ENCODE data around the gene SLC22A23.
A peak's percentile ranks its signal among the peaks of the same experiment; 100 is the strongest.

Gene SLC22A23

DNA sequence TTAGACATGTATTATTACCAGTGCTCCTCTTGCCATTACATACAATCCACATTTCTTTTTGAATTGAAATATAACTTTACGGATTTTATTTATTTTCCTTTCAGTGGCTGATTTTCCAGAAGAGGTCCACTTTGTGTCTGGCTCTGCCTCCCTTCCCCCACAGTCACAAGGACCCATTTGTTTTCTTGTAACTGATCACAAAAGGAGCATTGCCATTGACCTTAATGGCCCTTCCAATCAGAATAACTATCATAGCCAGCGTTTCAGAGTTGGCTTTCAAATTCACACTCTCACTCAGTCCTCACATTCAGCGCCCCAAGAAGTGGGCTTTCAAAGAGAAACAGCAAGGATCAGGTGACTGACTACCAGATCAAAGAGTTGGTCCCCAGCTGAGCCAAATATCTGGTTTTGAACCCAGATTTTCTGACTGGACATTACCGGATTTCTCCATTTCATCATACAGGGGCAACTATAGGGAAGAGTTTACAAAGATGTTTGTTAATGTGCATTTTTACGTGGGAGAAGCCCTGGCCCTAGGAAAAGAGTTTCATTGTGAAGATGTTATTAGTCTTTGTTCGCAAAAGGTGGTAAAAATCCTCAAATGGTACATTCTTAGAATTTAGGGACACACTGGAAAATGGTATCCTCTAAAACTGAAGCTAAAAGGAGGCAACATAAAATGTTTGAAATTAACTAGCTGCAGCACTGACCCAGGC lies 2.0 kb upstream of the SLC22A23 start:
- no peak overlapping the region for H3K4me3 ChIP-seq (ENCODE audit: low read length)
- TF ChIP-seq CTCF (conservative IDR thresholded peaks at IDR 0.05; ENCODE audit: low read depth, low read length), result no peak
- no peak for DNase-seq (ENCODE audit: low read depth)

DNA sequence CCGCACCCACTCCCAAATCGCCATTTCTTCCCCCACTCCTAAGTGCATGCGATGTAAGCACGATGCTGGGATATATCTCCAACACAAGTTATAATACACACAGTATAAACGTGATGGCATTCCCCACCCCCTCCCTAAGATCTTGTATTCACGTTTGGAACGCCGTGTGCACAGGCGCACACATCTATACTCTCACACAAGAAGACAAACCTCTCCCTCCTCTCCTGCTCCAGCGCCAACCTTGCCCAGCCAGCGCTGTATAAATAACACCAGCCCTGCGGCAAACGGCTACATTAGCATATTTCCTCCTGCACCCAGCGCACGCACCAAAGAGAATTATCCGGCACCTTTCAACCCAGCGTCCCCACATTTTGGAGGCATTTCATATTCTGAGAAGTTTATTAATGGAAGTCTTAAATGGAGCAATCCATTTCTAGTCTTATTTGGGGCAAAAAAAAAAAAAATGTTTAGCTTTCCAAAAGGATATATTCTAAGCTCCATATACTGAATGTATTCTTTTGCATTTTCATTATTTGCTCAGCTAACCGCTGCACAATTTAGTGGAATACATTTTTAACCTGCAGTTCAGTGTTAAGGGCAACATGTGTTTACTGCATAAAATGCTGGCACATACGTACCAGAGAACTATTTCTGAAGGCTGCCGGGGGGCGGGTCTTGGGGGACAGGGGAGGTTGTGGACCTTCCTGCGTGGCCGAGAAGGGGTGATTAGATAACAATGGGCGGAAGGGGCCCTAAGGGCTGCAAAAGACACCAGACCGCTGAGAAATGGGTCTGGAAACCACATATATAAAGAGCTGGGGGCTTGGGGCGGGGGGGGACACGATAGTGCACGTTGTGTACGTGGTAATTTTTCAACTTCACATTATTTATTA lies 1.1 kb upstream of the SLC22A23 start:
- no peak for TF ChIP-seq CTCF (conservative IDR thresholded peaks at IDR 0.05; ENCODE audit: low read depth, low read length)
- no peak for DNase-seq (ENCODE audit: low read depth)
- H3K4me3 ChIP-seq (ENCODE audit: low read length), result peak overlapping the region; percentile 57

- no peak for DNase-seq (ENCODE audit: low read depth)
- H3K4me3 ChIP-seq (ENCODE audit: low read length), result peak overlapping the region; percentile 62
These were observed 404 bp downstream of the SLC22A23 start for GRCh38 chr6:3456395-3456897.

DNA sequence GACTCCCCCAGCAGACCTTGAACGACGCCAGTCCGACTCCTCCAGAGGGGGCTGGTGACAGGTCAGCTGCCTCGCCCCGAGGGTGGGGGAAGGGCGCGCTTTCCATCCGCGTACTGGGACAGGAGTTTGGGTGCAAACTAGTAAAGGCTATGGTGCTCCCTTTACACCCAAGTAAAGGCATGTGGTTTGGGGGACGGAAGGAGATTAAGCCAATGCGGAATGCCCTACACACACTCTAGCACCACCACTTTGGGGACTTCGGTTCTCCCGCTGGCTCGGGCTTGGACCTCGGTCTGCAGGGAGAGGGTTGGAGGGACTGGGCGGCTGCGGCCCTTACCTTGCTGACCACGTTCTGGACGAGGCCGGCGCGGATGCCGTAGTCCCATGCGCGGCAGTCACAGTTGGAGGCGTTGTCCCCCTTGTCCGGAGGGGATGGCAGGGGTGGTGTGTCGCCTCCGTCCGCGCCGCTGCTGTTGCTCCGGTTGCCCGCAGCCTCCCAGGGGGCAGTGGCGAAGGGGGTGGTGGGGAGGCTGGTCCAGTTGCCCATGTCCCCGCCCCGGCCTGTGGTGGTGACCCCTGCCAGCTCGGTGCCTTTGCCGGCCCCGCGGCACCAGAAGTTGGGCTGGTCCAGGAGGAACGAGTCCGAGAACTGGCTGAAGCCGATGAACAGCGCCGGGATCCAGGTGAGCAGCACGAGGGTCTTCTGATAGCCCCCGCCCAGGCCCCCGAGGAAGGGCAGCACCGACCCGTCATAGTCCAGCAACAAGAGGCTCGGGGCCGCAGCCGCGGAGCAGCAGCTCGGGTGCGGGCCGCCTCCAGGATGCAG lies 1.1 kb downstream of the SLC22A23 start:
- DNase-seq (ENCODE audit: low read depth), result no peak
- peak overlapping the region; percentile 62 for H3K4me3 ChIP-seq (ENCODE audit: low read length)
- TF ChIP-seq CTCF (conservative IDR thresholded peaks at IDR 0.05; ENCODE audit: low read depth, low read length), result no peak

More at GRCh38 chr6:3456395-3456897, 404 bp downstream of the SLC22A23 start:
- TF ChIP-seq CTCF (conservative IDR thresholded peaks at IDR 0.05; ENCODE audit: low read depth, low read length), result no peak

DNA sequence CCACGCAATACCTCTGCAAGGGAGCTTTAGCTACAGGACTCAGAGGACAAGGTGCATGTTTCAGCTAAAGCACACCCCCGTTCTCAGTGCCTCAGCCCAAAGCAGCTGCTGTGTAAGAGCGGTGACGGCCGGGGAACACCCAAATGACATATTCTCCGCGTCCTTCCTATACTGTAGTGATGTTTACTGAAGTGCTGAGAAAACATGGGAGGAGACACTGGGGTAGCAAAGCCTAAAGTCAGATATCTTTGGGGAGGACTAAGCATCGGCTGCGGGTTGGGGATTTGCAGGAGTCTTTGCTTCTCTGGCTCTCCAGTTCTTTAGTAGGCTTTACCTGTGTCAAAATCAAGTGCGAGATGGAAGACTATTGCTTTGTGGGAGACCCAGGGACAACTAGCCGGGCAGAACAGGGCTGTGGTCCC lies 1.7 kb downstream of the SLC22A23 start:
- peak overlapping the region; percentile 62 for H3K4me3 ChIP-seq (ENCODE audit: low read length)
- DNase-seq (ENCODE audit: low read depth), result no peak
- TF ChIP-seq CTCF (conservative IDR thresholded peaks at IDR 0.05; ENCODE audit: low read depth, low read length), result no peak

- DNase-seq (ENCODE audit: low read depth), result no peak
- peak overlapping the region; percentile 62 for H3K4me3 ChIP-seq (ENCODE audit: low read length)
- no peak for TF ChIP-seq CTCF (conservative IDR thresholded peaks at IDR 0.05; ENCODE audit: low read depth, low read length)
These were observed 2.4 kb downstream of the SLC22A23 start for GRCh38 chr6:3454273-3455010.

All from retinal pigment epithelial cell (primary cell).